SK-N-SH (cell line): ENCODE results near the gene PTGER1. TPM values are rescaled to one million over a fixed set of nuclear protein-coding genes. Genes with fewer than 3 reads are reported as not detected.

Experiments
- CTCF ChIA-PET: fragments of 300-600, 350-600 bp; formaldehyde crosslinking; extraction: SDS; loops from one replicate; lab custom pipeline; 2021; lab: Yijun Ruan, JAX
- POLR2A ChIA-PET: fragments of 350-600 bp; sonication (Branson Sonifier 250); formaldehyde crosslinking; extraction: SDS; loops from one replicate; lab custom pipeline; 2020; ENCODE audit warnings: antibody characterized with exemption, inconsistent platforms; lab: Yijun Ruan, JAX
- DNase-seq: peaks from one replicate; pipeline ENCODE4 v3.0.0; 2012
- H2AFZ ChIP-seq: fragments of 200-600 bp; sonication (generic); 2 replicates; pipeline ENCODE4 v1.8.1; 2016; ENCODE audit warnings: antibody characterized with exemption, mild to moderate bottlenecking, low read depth
- H3F3A ChIP-seq: fragments of 200-600 bp; sonication (generic); replicated peaks from 2 replicates; pipeline ENCODE3; 2016; ENCODE audit warnings: antibody characterized with exemption, mild to moderate bottlenecking; ENCODE audit not compliant: insufficient read depth
- H3K27ac ChIP-seq, 2 experiments: fragments of 200-500 bp in 1 of 2; fragments of 200-600 bp in 1 of 2; sonication (Bioruptor generic) in 1 of 2; sonication (generic), shearing (Covaris generic) in 1 of 2; 2 replicates each; pipeline versions ENCODE4 v1.5.1 to v1.6.1; 2014 to 2016; ENCODE audit warnings: low read depth in 2 of 2, inconsistent platforms in 1 of 2, low read length in 1 of 2, mild to moderate bottlenecking in 1 of 2, mixed read lengths in 1 of 2
- H3K27me3 ChIP-seq: fragments of 200-600 bp; sonication (generic), shearing (Covaris generic); 2 replicates; pipeline ENCODE4 v1.6.1; 2016; ENCODE audit warnings: mixed run types; ENCODE audit not compliant: insufficient read depth
- H3K36me3 ChIP-seq, 2 experiments: fragments of 200-500 bp in 1 of 2; fragments of 200-600 bp in 1 of 2; sonication (Bioruptor generic) in 1 of 2; sonication (generic) in 1 of 2; replicated peaks in 1 of 2; 2 replicates each; pipeline versions ENCODE3 to v1.5.1; 2014 to 2016; ENCODE audit warnings: low read length in 1 of 2, mild to moderate bottlenecking in 1 of 2; ENCODE audit not compliant: insufficient read depth in 2 of 2, control insufficient read depth in 1 of 2
- H3K4me1 ChIP-seq, 2 experiments: fragments of 200-500 bp in 1 of 2; fragments of 200-600 bp in 1 of 2; sonication (Bioruptor generic) in 1 of 2; sonication (generic), shearing (Covaris generic) in 1 of 2; 2 replicates each; pipeline versions ENCODE4 v1.5.1 to v1.6.1; 2014 to 2016; ENCODE audit warnings: low read depth in 1 of 2, low read length in 1 of 2, mixed run types in 1 of 2; ENCODE audit not compliant: insufficient read depth in 2 of 2, control insufficient read depth in 1 of 2
- H3K4me2 ChIP-seq: fragments of 200-600 bp; sonication (generic), shearing (Covaris generic); 2 replicates; pipeline ENCODE4 v1.6.1; 2017; ENCODE audit warnings: mixed run types
- H3K4me3 ChIP-seq, 2 experiments: fragments of 200-500 bp in 1 of 2; fragments of 200-600 bp in 1 of 2; sonication (Bioruptor generic) in 1 of 2; sonication (generic), shearing (Covaris generic) in 1 of 2; 2 replicates each; pipeline versions ENCODE4 v1.5.1 to v1.8.1; 2014 to 2016; ENCODE audit warnings: low read depth in 2 of 2, inconsistent platforms in 1 of 2, low read length in 1 of 2, mild to moderate bottlenecking in 1 of 2, mixed read lengths in 1 of 2, moderate library complexity in 1 of 2
- H3K79me2 ChIP-seq: fragments of 200-600 bp; sonication (generic); 2 replicates; pipeline ENCODE4 v1.8.1; 2017; ENCODE audit warnings: mild to moderate bottlenecking; ENCODE audit not compliant: insufficient read depth
- H3K9ac ChIP-seq: fragments of 200-600 bp; sonication (generic); 2 replicates; pipeline ENCODE4 v1.6.1; 2017; ENCODE audit warnings: mixed run types
- H3K9me2 ChIP-seq: fragments of 200-600 bp; sonication (generic); 2 replicates; pipeline ENCODE4 v1.6.1; 2017; ENCODE audit warnings: mixed run types
- H3K9me3 ChIP-seq: fragments of 200-600 bp; sonication (generic); 2 replicates; pipeline ENCODE4 v1.6.1; 2017; ENCODE audit warnings: mixed run types, mild to moderate bottlenecking, moderate library complexity
- H4K20me1 ChIP-seq: fragments of 200-600 bp; sonication (generic); 2 replicates; pipeline ENCODE4 v1.6.1; 2017; ENCODE audit warnings: mild to moderate bottlenecking, mixed run types; ENCODE audit not compliant: insufficient read depth
- EP300 ChIP-seq, 2 experiments: IDR thresholded peaks; 2 replicates each; pipeline versions ENCODE4 v1.4.0 to v1.6.1; 2012; ENCODE audit warnings: borderline replicate concordance in 1 of 2, low read depth in 1 of 2, low read length in 1 of 2
- FOSL2 ChIP-seq: IDR thresholded peaks from 2 replicates; pipeline ENCODE4 v1.4.0; 2012; ENCODE audit warnings: low read depth, mild to moderate bottlenecking, moderate library complexity, borderline replicate concordance
- FOXM1 ChIP-seq: IDR thresholded peaks from 2 replicates; pipeline ENCODE4 v1.4.0; 2012; ENCODE audit warnings: low read depth, mild to moderate bottlenecking
- GATA2 ChIP-seq: sonication (generic); formaldehyde crosslinking; IDR thresholded peaks from 2 replicates; pipeline ENCODE4 v1.5.0; 2020; ENCODE audit warnings: mild to moderate bottlenecking, missing genetic modification reagents
- JUND ChIP-seq: IDR thresholded peaks from 2 replicates; pipeline ENCODE4 v1.4.0; 2012
- MEF2A ChIP-seq: IDR thresholded peaks from 2 replicates; pipeline ENCODE4 v1.4.0; 2012; ENCODE audit warnings: low read depth, borderline replicate concordance
- NFIC ChIP-seq: IDR thresholded peaks from 2 replicates; pipeline ENCODE4 v1.4.0; 2012; ENCODE audit warnings: borderline replicate concordance
- POLR2AphosphoS5 ChIP-seq: IDR thresholded peaks from 2 replicates; pipeline ENCODE4 v1.6.1; 2012; ENCODE audit warnings: low read depth, low read length
- RFX5 ChIP-seq: IDR thresholded peaks from 2 replicates; pipeline ENCODE4 v1.6.1; 2012; ENCODE audit warnings: mild to moderate bottlenecking, improper control_type of control experiment, low read length
- SIN3A ChIP-seq: IDR thresholded peaks from 2 replicates; pipeline ENCODE4 v1.6.1; 2012; ENCODE audit warnings: low read depth, mild to moderate bottlenecking, low read length, moderate library complexity, borderline replicate concordance
- SMC3 ChIP-seq: IDR thresholded peaks from 2 replicates; pipeline ENCODE4 v1.6.1; 2012; ENCODE audit warnings: low read depth, low read length, improper control_type of control experiment
- TAF1 ChIP-seq: IDR thresholded peaks from 2 replicates; pipeline ENCODE4 v1.6.1; 2012; ENCODE audit warnings: low read depth, mild to moderate bottlenecking, low read length, moderate library complexity, borderline replicate concordance
- WGBS: methylation state at CpG from one replicate; pipeline ENCODE4 v1.1.6; 2017; ENCODE audit warnings: low lambda C conversion rate; 5-methylcytosine and 5-hydroxymethylcytosine counted together
- polyA plus RNA-seq, 3 experiments: library from polyadenylated mRNA; depleted of rRNA; stranded (reverse); fragments of >200 nt; gene quantifications; 2 replicates each; pipeline ENCODE4 v1.2.3, GENCODE V29; 2012
- TF ChIP-seq, protein P1 (sequence below): fragments of 200-600 bp; sonication (generic); IDR thresholded peaks from 2 replicates; pipeline ENCODE4 v1.6.1; 2017; ENCODE audit warnings: antibody characterized with exemption, mild to moderate bottlenecking, moderate library complexity
- TF ChIP-seq, protein P2 (sequence below): fragments of 150-350 bp; IDR thresholded peaks from 2 replicates; pipeline ENCODE4 v1.6.1; 2016; ENCODE audit warnings: mild to moderate bottlenecking, low read depth, low read length
- TF ChIP-seq, protein P3 (sequence below): fragments of 150-350 bp; IDR thresholded peaks from 2 replicates; pipeline ENCODE4 v1.6.1; 2017; ENCODE audit warnings: antibody characterized with exemption, low read length, low read depth, borderline replicate concordance
- TF ChIP-seq, protein P4 (sequence below): IDR thresholded peaks from 2 replicates; pipeline ENCODE4 v1.4.0; 2012; ENCODE audit warnings: low read depth
- TF ChIP-seq, protein P5 (sequence below): IDR thresholded peaks from 2 replicates; pipeline ENCODE4; 2012
- TF ChIP-seq, protein P6 (sequence below): IDR thresholded peaks from 2 replicates; pipeline ENCODE4 v1.6.1; 2012; ENCODE audit warnings: mild to moderate bottlenecking, low read depth, low read length, moderate library complexity
- TF ChIP-seq, protein P7 (sequence below): IDR thresholded peaks from 2 replicates; pipeline ENCODE4 v1.4.0; 2012; ENCODE audit warnings: low read depth, borderline replicate concordance

The PTGER1 gene
- polyA plus RNA-seq, 1 of the 3 experiments (the other 2 are of a cell fraction), result 6.0 TPM

DNA sequence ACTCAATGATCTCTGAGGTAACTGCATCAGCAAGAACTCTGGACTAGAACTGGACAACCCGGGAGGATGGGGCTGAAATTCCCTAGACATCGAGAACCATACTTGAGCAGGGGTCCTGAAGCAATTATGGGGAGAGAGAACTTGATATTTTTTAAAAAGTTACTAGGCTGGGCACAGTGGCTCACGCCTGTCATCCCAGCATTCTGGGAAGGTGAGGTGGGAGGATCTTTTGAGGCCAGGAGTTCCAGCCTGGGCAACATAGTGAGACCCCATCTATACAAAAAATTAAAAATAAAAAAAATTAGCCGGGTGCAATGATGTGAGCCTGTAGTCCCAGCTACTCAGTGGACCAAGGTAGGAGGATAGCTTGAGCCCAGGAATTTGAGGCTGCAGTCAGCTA lies 45.4 kb upstream of the PTGER1 start:
- Histone ChIP-seq H3F3A (peaks cover 30% of the 10 kb centered on the region), H3K27me3 (no peaks in the 10 kb centered on the region), H3K4me1 (peaks cover 19 to 36% of the 10 kb centered on the region in 2 experiments; a peak in 3 of 4 replicates)
- no peak for TF ChIP-seq GATA2 (CRISPR knock-in tag)
- no peak for TF ChIP-seq FOSL2
- TF ChIP-seq RFX5, result no peak
- no peak for TF ChIP-seq EP300 (IDR thresholded peaks at IDR 0.05; ENCODE audit: borderline replicate concordance in 1 of 2, low read depth in 1 of 2, low read length in 1 of 2)
- TF ChIP-seq, protein P1, sequence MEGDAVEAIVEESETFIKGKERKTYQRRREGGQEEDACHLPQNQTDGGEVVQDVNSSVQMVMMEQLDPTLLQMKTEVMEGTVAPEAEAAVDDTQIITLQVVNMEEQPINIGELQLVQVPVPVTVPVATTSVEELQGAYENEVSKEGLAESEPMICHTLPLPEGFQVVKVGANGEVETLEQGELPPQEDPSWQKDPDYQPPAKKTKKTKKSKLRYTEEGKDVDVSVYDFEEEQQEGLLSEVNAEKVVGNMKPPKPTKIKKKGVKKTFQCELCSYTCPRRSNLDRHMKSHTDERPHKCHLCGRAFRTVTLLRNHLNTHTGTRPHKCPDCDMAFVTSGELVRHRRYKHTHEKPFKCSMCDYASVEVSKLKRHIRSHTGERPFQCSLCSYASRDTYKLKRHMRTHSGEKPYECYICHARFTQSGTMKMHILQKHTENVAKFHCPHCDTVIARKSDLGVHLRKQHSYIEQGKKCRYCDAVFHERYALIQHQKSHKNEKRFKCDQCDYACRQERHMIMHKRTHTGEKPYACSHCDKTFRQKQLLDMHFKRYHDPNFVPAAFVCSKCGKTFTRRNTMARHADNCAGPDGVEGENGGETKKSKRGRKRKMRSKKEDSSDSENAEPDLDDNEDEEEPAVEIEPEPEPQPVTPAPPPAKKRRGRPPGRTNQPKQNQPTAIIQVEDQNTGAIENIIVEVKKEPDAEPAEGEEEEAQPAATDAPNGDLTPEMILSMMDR, result no peak
- no peak for TF ChIP-seq TAF1
- TF ChIP-seq, protein P2, sequence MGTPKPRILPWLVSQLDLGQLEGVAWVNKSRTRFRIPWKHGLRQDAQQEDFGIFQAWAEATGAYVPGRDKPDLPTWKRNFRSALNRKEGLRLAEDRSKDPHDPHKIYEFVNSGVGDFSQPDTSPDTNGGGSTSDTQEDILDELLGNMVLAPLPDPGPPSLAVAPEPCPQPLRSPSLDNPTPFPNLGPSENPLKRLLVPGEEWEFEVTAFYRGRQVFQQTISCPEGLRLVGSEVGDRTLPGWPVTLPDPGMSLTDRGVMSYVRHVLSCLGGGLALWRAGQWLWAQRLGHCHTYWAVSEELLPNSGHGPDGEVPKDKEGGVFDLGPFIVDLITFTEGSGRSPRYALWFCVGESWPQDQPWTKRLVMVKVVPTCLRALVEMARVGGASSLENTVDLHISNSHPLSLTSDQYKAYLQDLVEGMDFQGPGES, result no peak
- no peak for TF ChIP-seq FOXM1
- TF ChIP-seq, protein P3, sequence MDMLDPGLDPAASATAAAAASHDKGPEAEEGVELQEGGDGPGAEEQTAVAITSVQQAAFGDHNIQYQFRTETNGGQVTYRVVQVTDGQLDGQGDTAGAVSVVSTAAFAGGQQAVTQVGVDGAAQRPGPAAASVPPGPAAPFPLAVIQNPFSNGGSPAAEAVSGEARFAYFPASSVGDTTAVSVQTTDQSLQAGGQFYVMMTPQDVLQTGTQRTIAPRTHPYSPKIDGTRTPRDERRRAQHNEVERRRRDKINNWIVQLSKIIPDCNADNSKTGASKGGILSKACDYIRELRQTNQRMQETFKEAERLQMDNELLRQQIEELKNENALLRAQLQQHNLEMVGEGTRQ, result no peak
- TF ChIP-seq, protein P4, sequence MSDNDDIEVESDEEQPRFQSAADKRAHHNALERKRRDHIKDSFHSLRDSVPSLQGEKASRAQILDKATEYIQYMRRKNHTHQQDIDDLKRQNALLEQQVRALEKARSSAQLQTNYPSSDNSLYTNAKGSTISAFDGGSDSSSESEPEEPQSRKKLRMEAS, result no peak
- TF ChIP-seq MEF2A, result no peak
- TF ChIP-seq, protein P5, sequence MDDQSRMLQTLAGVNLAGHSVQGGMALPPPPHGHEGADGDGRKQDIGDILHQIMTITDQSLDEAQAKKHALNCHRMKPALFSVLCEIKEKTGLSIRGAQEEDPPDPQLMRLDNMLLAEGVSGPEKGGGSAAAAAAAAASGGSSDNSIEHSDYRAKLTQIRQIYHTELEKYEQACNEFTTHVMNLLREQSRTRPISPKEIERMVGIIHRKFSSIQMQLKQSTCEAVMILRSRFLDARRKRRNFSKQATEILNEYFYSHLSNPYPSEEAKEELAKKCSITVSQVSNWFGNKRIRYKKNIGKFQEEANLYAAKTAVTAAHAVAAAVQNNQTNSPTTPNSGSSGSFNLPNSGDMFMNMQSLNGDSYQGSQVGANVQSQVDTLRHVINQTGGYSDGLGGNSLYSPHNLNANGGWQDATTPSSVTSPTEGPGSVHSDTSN, result no peak
- TF ChIP-seq, protein P6, sequence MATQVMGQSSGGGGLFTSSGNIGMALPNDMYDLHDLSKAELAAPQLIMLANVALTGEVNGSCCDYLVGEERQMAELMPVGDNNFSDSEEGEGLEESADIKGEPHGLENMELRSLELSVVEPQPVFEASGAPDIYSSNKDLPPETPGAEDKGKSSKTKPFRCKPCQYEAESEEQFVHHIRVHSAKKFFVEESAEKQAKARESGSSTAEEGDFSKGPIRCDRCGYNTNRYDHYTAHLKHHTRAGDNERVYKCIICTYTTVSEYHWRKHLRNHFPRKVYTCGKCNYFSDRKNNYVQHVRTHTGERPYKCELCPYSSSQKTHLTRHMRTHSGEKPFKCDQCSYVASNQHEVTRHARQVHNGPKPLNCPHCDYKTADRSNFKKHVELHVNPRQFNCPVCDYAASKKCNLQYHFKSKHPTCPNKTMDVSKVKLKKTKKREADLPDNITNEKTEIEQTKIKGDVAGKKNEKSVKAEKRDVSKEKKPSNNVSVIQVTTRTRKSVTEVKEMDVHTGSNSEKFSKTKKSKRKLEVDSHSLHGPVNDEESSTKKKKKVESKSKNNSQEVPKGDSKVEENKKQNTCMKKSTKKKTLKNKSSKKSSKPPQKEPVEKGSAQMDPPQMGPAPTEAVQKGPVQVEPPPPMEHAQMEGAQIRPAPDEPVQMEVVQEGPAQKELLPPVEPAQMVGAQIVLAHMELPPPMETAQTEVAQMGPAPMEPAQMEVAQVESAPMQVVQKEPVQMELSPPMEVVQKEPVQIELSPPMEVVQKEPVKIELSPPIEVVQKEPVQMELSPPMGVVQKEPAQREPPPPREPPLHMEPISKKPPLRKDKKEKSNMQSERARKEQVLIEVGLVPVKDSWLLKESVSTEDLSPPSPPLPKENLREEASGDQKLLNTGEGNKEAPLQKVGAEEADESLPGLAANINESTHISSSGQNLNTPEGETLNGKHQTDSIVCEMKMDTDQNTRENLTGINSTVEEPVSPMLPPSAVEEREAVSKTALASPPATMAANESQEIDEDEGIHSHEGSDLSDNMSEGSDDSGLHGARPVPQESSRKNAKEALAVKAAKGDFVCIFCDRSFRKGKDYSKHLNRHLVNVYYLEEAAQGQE, result no peak
- TF ChIP-seq NFIC, result no peak
- no peak for TF ChIP-seq SIN3A
- TF ChIP-seq POLR2AphosphoS5, result no peak
- TF ChIP-seq SMC3, result no peak
- TF ChIP-seq JUND, result no peak
- TF ChIP-seq, protein P7, sequence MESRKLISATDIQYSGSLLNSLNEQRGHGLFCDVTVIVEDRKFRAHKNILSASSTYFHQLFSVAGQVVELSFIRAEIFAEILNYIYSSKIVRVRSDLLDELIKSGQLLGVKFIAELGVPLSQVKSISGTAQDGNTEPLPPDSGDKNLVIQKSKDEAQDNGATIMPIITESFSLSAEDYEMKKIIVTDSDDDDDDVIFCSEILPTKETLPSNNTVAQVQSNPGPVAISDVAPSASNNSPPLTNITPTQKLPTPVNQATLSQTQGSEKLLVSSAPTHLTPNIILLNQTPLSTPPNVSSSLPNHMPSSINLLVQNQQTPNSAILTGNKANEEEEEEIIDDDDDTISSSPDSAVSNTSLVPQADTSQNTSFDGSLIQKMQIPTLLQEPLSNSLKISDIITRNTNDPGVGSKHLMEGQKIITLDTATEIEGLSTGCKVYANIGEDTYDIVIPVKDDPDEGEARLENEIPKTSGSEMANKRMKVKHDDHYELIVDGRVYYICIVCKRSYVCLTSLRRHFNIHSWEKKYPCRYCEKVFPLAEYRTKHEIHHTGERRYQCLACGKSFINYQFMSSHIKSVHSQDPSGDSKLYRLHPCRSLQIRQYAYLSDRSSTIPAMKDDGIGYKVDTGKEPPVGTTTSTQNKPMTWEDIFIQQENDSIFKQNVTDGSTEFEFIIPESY, result no peak
- TF ChIP-seq, all 33 proteins: peak for 0
- peak overlapping the region in 1 of 2 experiments; percentile 95; a peak in 2 of 4 replicates for H3K27ac ChIP-seq
- H3K79me2 ChIP-seq, result peaks cover 26% of the 10 kb centered on the region
- H3K4me2 ChIP-seq, result peak overlapping the region; percentile 50
- H3K9ac ChIP-seq, result peak overlapping the region; percentile 52
- no peak overlapping the region for H3K4me3 ChIP-seq
- H3K9me2 ChIP-seq, result no peaks in the 10 kb centered on the region
- WGBS, result 80% methylated on average over 4 of the region's 4 CpGs
- H3K36me3 ChIP-seq, result peaks cover 8 to 11% of the 10 kb centered on the region in 2 experiments
- H4K20me1 ChIP-seq, result peaks cover 21% of the 10 kb centered on the region
- CTCF ChIA-PET, result no interaction called here
- no peaks in the 10 kb centered on the region for H3K9me3 ChIP-seq
- POLR2A ChIA-PET, result interaction anchor here (0.7 kb wide), 1 partner anchor 55 kb away, joined by 3 read pairs; no protein-coding TSS in a partner anchor
- no peak overlapping the region for H2AFZ ChIP-seq
- DNase-seq, result no peak
